Sciatic nerve (tissue), 2 donors: Measurements from ENCODE around the gene H2BW1. TPM values are rescaled to one million over a fixed set of nuclear protein-coding genes. Genes with fewer than 3 reads are reported as not detected.
"Not testable (repeated sequence)": the region's sequence is repeated elsewhere in the genome, so short reads cannot be mapped to it uniquely, and the experiment has no call there.

ENCODE experiments used
- ATAC-seq: fragments of 200-7000 bp; cut with Tn5 transposase; one replicate; pipeline ENCODE4 v1.9.1; 2020; ENCODE audit warnings: mild to moderate bottlenecking, moderate library complexity
- DNase-seq: peaks from one replicate; pipeline ENCODE4 v3.0.0-alpha.2; 2020; ENCODE audit warnings: low spot score
- intact Hi-C: fragments of 100-400 bp; cut with DNase I; formaldehyde crosslinking; loops from one replicate; pipeline ENCODE4 v1.14.2; 2022
- total RNA-seq: library from RNA; stranded (reverse); fragmentation: NEBNext Ultra II Directional; extraction: Animal tissue kit (Norgen Biotek cat#: 25700); gene quantifications from one replicate; pipeline ENCODE4 v1.2.1, GENCODE V29; 2021
- donor health status: DM: no; HTN: no; CAD: no.
- donor health status: DM: no; HTN: no; CAD: no.

Gene H2BW1, protein sequence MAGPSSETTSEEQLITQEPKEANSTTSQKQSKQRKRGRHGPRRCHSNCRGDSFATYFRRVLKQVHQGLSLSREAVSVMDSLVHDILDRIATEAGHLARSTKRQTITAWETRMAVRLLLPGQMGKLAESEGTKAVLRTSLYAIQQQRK
- total RNA-seq: not detected

GRCh38 chrX:104013606-104014005, at the start of gene H2BW1:
Gene H2BW1 (minus strand): TSS chrX:104013708. CDS start chrX:104013576, 132 bp downstream.
- ATAC-seq: no peak
- no peak for DNase-seq
- intact Hi-C loops: no loop called here

GRCh38 chrX:104062636-104063035, 49.1 kb upstream of the H2BW1 start:
- ATAC-seq, intact Hi-C loops, DNase-seq: not testable (repeated sequence)

- DNase-seq, intact Hi-C loops, ATAC-seq: not testable (repeated sequence)
Observed at GRCh38 chrX:104054956-104055355, 41.4 kb upstream of the H2BW1 start.

DNA sequence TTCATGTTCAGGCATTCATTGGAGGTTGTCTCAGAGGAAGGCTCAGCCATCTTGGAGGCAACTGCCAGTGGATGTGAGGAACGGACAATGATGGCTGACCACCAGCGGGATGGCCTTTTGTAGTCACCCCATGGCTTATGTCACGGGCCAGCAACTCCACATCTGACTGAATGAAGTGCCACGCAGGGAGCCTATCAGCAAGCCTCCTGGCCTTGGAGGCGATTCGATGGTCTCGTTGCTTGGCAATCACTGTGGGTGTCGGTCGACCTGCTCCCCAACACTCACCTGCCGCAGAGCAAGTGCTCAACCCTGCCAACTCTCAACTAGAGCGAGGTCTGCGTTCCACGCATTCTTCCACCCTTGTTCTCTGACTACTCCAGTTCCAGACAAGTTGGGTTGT, 33.7 kb upstream of the H2BW1 start:
- DNase-seq (no peak), ATAC-seq (no peak)
- intact Hi-C loops: no loop called here

DNA sequence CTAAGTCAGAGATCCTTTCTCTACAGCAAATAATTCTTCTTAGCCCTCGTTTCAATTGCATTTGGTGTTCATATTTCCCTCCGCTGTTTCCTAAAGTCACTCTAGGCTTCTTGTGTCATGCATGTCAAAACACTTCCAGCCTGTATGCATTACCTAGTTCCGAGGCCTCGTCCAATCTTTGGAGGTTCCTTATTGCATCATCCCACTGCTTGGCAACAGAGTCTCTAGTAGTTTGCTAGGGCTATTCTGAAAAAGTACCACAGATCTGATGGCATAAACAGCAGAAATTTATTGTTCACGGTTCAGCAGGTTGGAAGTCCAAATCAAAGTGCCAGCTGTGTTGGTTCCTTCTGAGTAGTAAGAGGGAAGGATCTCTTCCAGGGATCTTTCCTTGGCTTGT, 32.1 kb upstream of the H2BW1 start:
- DNase-seq (no peak), ATAC-seq (no peak)
- intact Hi-C loops: no loop called here

GRCh38 chrX:104041003-104041402, 27.5 kb upstream of the H2BW1 start:
- no peak for DNase-seq
- intact Hi-C loops: no loop called here
- ATAC-seq: no peak

GRCh38 chrX:104039689-104040505, 26.4 kb upstream of the H2BW1 start, which contains the start of gene H2BW2:
Gene H2BW2 (plus strand): TSS chrX:104039956. CDS start chrX:104039995, 39 bp downstream.
- intact Hi-C loops: no loop called here
- ATAC-seq: no peak
- DNase-seq: no peak

- intact Hi-C loops: no loop called here
- DNase-seq: no peak
- no peak for ATAC-seq
Observed at GRCh38 chrX:104018126-104018525, 4.6 kb upstream of the H2BW1 start.

DNA sequence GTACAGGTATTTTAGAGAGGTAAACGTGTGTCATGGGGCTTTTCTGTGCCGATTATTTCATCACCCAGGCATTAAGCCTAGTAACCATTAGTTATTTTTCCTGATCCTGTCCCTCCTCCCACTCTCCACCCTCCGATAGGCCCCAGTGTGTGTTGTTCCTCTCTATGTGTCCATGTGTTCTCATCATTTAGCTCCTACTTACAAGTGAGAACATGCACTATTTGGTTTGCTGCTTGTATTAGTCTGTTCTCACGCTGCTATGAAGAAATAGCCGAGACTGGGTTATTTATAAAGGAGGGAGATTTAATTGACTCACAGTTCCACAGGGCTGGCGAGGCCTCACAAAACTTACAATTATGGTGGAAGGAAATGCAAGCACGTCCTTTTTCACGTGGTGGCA, 2.1 kb upstream of the H2BW1 start:
- ATAC-seq, intact Hi-C loops, DNase-seq: not testable (repeated sequence)

GRCh38 chrX:104013158-104013557, 350 bp downstream of the H2BW1 start:
- DNase-seq (no peak), ATAC-seq (no peak)
- intact Hi-C loops: no loop called here

DNA sequence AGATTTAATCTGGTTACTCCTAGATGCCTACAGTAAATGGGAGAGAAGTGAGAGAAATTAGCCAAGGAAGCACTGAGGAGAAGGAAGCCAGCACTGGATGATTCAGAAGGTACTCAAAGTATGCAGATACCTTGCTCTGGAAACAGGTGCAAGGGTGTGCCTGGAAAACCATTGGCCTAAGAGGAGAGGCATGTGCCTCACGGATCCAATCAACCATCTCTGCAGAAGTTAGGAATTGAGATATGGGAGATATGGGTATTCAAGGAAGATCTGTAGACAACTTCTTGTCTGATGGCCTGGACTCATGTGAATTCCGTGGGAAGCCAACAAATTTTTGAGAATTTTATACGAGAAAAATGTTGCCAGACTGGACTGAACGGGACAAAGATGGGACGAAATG, 4.7 kb downstream of the H2BW1 start:
- DNase-seq (no peak), ATAC-seq (no peak)
- intact Hi-C loops: no loop called here

GRCh38 chrX:103999234-103999633, 14.3 kb downstream of the H2BW1 start:
- intact Hi-C loops: no loop called here
- DNase-seq (no peak), ATAC-seq (no peak)

DNA sequence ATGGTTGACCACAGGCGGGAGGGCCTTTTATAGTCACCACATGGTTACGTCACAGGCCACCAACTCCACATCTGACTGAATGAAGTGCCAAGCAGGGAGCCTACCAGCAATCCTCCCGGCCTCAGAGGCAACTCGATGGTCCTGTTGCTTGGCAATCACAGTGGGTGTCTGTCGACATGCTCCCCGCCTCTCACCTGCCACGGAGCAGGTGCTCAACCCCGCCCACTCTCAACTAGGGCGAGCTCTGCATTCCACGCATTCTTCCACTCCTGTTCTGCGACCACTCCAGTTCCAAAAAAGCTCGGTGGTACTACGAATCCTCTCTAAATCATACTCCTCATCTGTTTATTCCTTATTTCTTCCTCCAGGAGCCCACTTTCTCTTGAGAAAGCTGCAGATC, 30.0 kb downstream of the H2BW1 start:
- ATAC-seq, DNase-seq, intact Hi-C loops: not testable (repeated sequence)

DNA sequence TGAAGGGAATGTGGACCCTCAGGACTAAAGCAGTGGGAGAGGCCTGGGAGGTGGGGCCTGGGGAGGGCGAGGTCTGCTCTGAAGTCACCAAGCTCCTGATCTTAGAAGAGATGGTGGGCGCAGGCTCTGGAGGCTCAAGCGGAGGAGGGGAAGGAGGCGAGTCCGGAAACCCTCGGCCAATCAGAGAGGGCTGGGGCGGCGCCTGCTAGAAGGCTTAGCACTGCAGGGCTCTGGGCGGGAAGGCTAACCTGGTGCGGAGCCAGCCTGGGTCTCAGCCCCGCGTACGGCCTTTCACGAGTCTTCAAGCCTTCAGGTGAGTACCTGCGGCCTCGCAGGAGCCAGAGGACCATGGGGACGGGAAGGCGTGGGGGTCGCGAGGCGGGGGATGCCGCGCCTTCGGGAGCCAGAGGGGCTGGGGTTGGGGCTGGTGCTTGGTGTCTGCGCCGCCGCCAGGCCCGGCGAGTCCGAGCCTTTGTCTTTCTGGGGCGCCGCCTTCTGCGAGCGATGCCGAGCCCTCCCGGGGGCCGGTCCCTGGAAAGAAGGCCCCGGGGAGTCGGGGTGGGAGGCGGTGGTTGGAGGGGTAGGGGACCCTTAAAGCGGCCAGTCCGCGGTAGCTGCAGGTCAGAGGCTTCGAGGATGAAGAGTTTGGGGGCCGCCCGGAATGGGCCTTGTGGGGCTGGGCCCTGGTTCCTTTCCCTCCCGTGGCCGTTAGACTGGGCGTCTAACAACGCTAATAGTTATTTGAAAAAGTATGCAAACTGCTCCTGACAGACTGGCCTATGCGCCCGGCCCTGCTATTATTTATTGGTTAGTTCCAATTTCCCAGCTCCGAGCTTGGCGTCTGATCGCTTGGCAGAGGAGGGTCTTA, 50.9 kb downstream of the H2BW1 start, which contains the start of gene TMSB15B:
Gene TMSB15B (plus strand): TSS at position 217 of the 868 bp plus-strand sequence.
- DNase-seq, intact Hi-C loops: not testable (repeated sequence)
- ATAC-seq: peak; percentile 97

Other genes starting within 250 kb of the H2BW1 start
- gene PLP1, start 236.9 kb downstream of the H2BW1 start, total RNA-seq: 637 TPM
- 3.8 TPM for gene RAB9B, start 181.5 kb downstream of the H2BW1 start, total RNA-seq
- 5.1 TPM for gene TMSB15B, start 51.1 kb downstream of the H2BW1 start, total RNA-seq
- not detected for gene H2BW2, start 26.2 kb upstream of the H2BW1 start, total RNA-seq
- gene TMSB15C, start 62.5 kb upstream of the H2BW1 start, total RNA-seq: 2.4 TPM
- 1.5 TPM for gene ZCCHC18, start 98.8 kb upstream of the H2BW1 start, total RNA-seq
- 15.6 TPM for gene SLC25A53, start 143.3 kb upstream of the H2BW1 start, total RNA-seq
- 23.4 TPM for gene FAM199X, start 152.7 kb upstream of the H2BW1 start, total RNA-seq
- gene ESX1, start 241.2 kb upstream of the H2BW1 start, total RNA-seq: not detected